ENCODE results near the gene KAZN. TPM values are rescaled to one million over a fixed set of nuclear protein-coding genes. Genes with fewer than 3 reads are reported as not detected.

KAZN gene
- polyA plus RNA-seq, 1 of the 3 experiments (the other 2 are of a cell fraction) = 6.8 TPM

DNA sequence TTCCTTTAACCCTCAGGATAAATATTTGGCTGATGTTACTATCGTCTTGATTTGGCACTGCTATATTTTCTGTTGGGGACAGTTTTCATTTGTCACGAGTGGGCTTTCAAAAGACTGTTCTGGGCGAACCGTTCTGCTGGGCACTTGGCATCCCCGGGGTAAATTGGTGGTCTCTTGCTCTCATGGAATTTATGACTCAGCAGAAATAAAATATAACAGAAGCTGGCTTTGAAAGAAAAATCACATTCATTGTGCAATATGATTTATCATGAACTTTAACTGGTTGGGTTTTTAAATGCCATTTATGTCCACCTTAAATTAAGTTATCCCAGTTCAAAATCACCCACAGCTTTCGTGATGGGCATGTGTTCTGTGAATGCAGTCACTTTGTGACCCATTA is 147.3 kb downstream of the KAZN start:
- ChIA-PET POLR2A (no interaction called here), CTCF (interaction anchor here (1.5 to 2.5 kb wide), 2 partner anchors 11 to 14 kb away, joined by 3 to 15 read pairs; no protein-coding TSS in a partner anchor)
- no peak for TF ChIP-seq TAF1 (IDR thresholded peaks at IDR 0.05; ENCODE audit: borderline replicate concordance, low read depth, low read length)
- TF ChIP-seq CTCF (IDR thresholded peaks at IDR 0.05) = no peak
- no peak for TF ChIP-seq NFIC (IDR thresholded peaks at IDR 0.05; ENCODE audit: borderline replicate concordance)
- TF ChIP-seq YY1 (IDR thresholded peaks at IDR 0.05; ENCODE audit: low read depth) = no peak
- TF ChIP-seq RAD21 (IDR thresholded peaks at IDR 0.05; ENCODE audit: low read length) = no peak
- no peak for TF ChIP-seq RXRA (IDR thresholded peaks at IDR 0.05; ENCODE audit: borderline replicate concordance, low read depth)
- no peak for TF ChIP-seq EZH2phosphoT487 (IDR thresholded peaks at IDR 0.05; ENCODE audit: borderline replicate concordance, low read depth)
- no peak for TF ChIP-seq FOXM1 (IDR thresholded peaks at IDR 0.05; ENCODE audit: low read depth)

DNA sequence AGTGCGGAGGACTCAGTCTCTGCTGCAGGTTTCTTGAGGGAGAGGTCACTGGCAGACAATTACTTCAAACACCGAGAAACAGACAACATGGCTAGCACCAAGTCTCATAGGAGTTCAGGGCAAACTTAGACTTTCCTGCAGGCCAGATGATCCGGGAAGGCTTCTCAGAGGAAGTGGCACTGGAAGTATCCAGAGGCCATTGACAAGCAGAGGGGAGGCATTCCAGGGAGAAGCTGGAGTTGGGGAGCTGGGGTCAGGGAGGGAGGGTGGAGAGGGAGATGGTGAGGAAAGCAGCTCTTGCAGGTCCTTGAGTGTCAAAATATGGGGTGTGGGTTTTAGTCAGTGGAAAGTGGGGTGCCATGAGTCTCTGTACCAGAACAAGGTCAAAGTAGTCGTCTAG is 147.9 kb downstream of the KAZN start:
- H3K27me3 ChIP-seq (ENCODE audit: insufficient read depth) = no peaks in the 10 kb centered on the region
- no peaks in the 10 kb centered on the region for H3F3A ChIP-seq (replicated peaks; ENCODE audit: insufficient read depth)
- no peaks in the 10 kb centered on the region for H3K36me3 ChIP-seq (replicated peaks in 1 of 2; ENCODE audit: control insufficient read depth in 1 of 2, insufficient read depth in 2 of 2, low read length in 1 of 2)
- WGBS (ENCODE audit: low lambda C conversion rate) = 53% methylated on average over 4 of the region's 4 CpGs
- H2AFZ ChIP-seq (ENCODE audit: low read depth) = no peak overlapping the region
- no peaks in the 10 kb centered on the region for H3K79me2 ChIP-seq (ENCODE audit: insufficient read depth)
- no peaks in the 10 kb centered on the region for H3K9me2 ChIP-seq
- ChIA-PET CTCF (interaction anchor here (0.8 to 2.5 kb wide), 3 partner anchors 10 to 301 kb away, joined by 3 to 15 read pairs (median 3); no protein-coding TSS in a partner anchor), POLR2A (no interaction called here)
- no peak overlapping the region for H3K4me2 ChIP-seq
- H3K9me3 ChIP-seq = no peaks in the 10 kb centered on the region
- no peak overlapping the region for H3K9ac ChIP-seq
- H3K27ac ChIP-seq (ENCODE audit: low read depth in 2 of 2, low read length in 1 of 2) = no peak overlapping the region
- no peak overlapping the region for H3K4me3 ChIP-seq (ENCODE audit: low read depth in 2 of 2, low read length in 1 of 2)
- H4K20me1 ChIP-seq (ENCODE audit: insufficient read depth) = no peaks in the 10 kb centered on the region
- DNase-seq = no peak
- no peak for TF ChIP-seq RAD21 (IDR thresholded peaks at IDR 0.05; ENCODE audit: low read length)
- no peak for TF ChIP-seq CTCF (IDR thresholded peaks at IDR 0.05)
- TF ChIP-seq MEF2A (IDR thresholded peaks at IDR 0.05; ENCODE audit: borderline replicate concordance, low read depth) = no peak
- no peak for TF ChIP-seq ZBTB33 (IDR thresholded peaks at IDR 0.05; ENCODE audit: borderline replicate concordance, low read depth)
- H3K4me1 ChIP-seq (ENCODE audit: control insufficient read depth in 1 of 2, insufficient read depth in 2 of 2, low read depth in 1 of 2, low read length in 1 of 2) = no peaks in the 10 kb centered on the region

More for the DNA sequence above, 147.3 kb downstream of the KAZN start:
- no peak overlapping the region for H3K27ac ChIP-seq (ENCODE audit: low read depth in 2 of 2, low read length in 1 of 2)
- H3K4me2 ChIP-seq = no peak overlapping the region
- H3K27me3 ChIP-seq (ENCODE audit: insufficient read depth) = no peaks in the 10 kb centered on the region
- no peak overlapping the region for H3K9ac ChIP-seq
- no peaks in the 10 kb centered on the region for H4K20me1 ChIP-seq (ENCODE audit: insufficient read depth)
- no peak overlapping the region for H3K4me3 ChIP-seq (ENCODE audit: low read depth in 2 of 2, low read length in 1 of 2)
- 21% methylated on average over 6 of the region's 6 CpGs for WGBS (ENCODE audit: low lambda C conversion rate)
- no peak for DNase-seq
- H3F3A ChIP-seq (replicated peaks; ENCODE audit: insufficient read depth) = no peaks in the 10 kb centered on the region
- H3K9me2 ChIP-seq = no peaks in the 10 kb centered on the region
- H3K36me3 ChIP-seq (replicated peaks in 1 of 2; ENCODE audit: control insufficient read depth in 1 of 2, insufficient read depth in 2 of 2, low read length in 1 of 2) = no peaks in the 10 kb centered on the region
- no peak overlapping the region for H2AFZ ChIP-seq (ENCODE audit: low read depth)
- no peaks in the 10 kb centered on the region for H3K9me3 ChIP-seq
- no peaks in the 10 kb centered on the region for H3K79me2 ChIP-seq (ENCODE audit: insufficient read depth)
- no peaks in the 10 kb centered on the region for H3K4me1 ChIP-seq (ENCODE audit: control insufficient read depth in 1 of 2, insufficient read depth in 2 of 2, low read depth in 1 of 2, low read length in 1 of 2)
